Measurements from ENCODE around the gene PDE8A. TPM values are rescaled to one million over a fixed set of nuclear protein-coding genes. Genes with fewer than 3 reads are reported as not detected.
"Not testable (repeated sequence)": the region's sequence is repeated elsewhere in the genome, so short reads cannot be mapped to it uniquely, and the experiment has no call there.

The PDE8A gene
- total and polyA plus RNA-seq, 2 donors: 8.5 to 23.0 TPM

DNA sequence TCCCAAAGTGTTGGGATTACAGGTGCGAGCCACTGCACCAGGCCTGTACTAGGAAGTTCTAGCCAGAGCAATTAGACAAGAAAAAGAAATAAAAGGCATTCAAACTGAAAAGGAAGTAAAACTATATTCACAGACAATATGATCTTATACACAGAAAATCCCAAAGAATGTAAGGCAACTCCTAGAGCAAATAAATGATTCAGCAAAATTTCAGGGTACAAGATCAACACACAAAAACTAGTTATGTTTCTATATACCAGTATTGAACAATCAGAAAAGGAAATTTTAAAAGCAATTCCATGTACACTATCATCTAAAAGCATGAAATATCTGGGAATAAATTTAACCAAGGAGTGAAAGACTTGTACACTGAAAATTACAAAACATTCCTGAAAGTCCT, 180.6 kb downstream of the PDE8A start:
- Histone ChIP-seq H3K9me3 (ENCODE audit: control insufficient read depth in 2 of 2, insufficient read depth in 1 of 2, low read length in 1 of 2) (no peaks in the 10 kb centered on the region), H3K36me3 (ENCODE audit: control insufficient read depth in 2 of 2, insufficient read depth in 2 of 2, low read length in 1 of 2) (no peaks in the 10 kb centered on the region), H3K4me3 (ENCODE audit: low read length in 2 of 2) (no peak overlapping the region), H3K27ac (ENCODE audit: low read depth in 1 of 2, low read length in 1 of 2) (no peak overlapping the region), H3K4me1 (ENCODE audit: control insufficient read depth in 2 of 2, insufficient read depth in 2 of 2, low read length in 2 of 2) (no peaks in the 10 kb centered on the region), H3K27me3 (ENCODE audit: control insufficient read depth in 2 of 2, insufficient read depth in 1 of 2, low read length in 1 of 2) (no peaks in the 10 kb centered on the region)
- WGBS: 98% methylated on average over 1 of the region's 1 CpG
- DNase-seq (ENCODE audit: low read depth in 6 of 9, low spot score in 9 of 9): no peak

DNA sequence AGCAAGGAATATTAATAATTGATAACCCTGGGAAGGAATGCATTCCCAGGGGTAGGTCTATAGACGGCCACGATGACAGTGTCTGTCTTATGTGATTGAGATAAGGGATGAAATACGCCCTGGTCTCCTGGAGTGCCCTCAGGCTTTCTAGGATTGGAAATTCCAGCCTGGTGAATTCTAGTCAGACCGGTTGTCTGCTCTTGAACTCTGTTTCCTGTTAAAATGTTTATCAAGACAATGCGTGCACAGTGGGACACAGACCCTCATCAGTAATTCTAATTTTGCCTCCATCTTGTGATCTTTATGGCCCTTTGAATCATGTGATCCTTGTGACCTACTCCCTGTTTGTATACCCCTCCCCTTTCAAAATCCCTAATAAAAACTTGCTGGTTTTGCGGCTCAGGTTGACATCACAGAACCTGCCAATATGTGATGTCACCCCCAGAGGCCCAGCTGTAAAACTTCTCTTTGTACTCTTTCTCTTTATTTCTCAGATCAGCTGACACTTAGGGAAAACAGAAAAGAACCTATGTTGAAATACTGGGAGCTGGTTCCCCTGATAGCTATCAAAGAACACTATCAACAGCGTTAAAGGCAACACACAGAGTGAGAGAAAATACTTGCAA, 183.3 kb downstream of the PDE8A start:
- Histone ChIP-seq H3K4me3 (ENCODE audit: low read length in 2 of 2) (no peak overlapping the region), H3K27ac (ENCODE audit: low read depth in 1 of 2, low read length in 1 of 2) (no peak overlapping the region), H3K9me3 (ENCODE audit: control insufficient read depth in 2 of 2, insufficient read depth in 1 of 2, low read length in 1 of 2) (no peaks in the 10 kb centered on the region), H3K27me3 (ENCODE audit: control insufficient read depth in 2 of 2, insufficient read depth in 1 of 2, low read length in 1 of 2) (peaks cover 0 to 10% of the 10 kb centered on the region in 2 donors), H3K4me1 (ENCODE audit: control insufficient read depth in 2 of 2, insufficient read depth in 2 of 2, low read length in 2 of 2) (no peaks in the 10 kb centered on the region), H3K36me3 (ENCODE audit: control insufficient read depth in 2 of 2, insufficient read depth in 2 of 2, low read length in 1 of 2) (no peaks in the 10 kb centered on the region)
- WGBS: 96% methylated on average over 7 of the region's 7 CpGs
- no peak for DNase-seq (ENCODE audit: low read depth in 6 of 9, low spot score in 9 of 9)

DNA sequence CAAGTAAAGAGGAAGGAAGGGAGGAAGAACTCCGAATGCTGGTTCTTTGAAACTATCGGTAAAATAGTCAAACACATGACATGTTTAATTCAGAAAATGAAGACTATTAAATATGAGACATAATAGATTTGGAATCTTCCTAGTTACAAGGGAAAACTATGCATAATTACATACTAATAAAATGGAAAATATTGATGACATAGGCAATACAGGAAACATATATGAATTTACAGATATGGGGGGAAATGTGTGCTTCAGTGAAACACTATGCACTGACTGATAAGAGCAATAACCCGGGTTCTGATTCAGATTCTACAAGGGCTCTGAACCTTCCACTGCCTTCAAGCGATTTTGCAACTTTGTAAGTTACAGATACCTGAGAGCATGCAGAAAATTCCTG, 185.9 kb downstream of the PDE8A start:
- H3K9me3 ChIP-seq (ENCODE audit: control insufficient read depth in 2 of 2, insufficient read depth in 1 of 2, low read length in 1 of 2): peaks cover 4 to 14% of the 10 kb centered on the region in 2 donors

GRCh38 chr15:85168642-85169173, 187.1 kb downstream of the PDE8A start:
- DNase-seq (ENCODE audit: low read depth in 6 of 9, low spot score in 9 of 9): peak in 3 of 9 donors; percentile 8 to 22 (median 10)
- peaks cover 0 to 10% of the 10 kb centered on the region in 2 donors for H3K27me3 ChIP-seq (ENCODE audit: control insufficient read depth in 2 of 2, insufficient read depth in 1 of 2, low read length in 1 of 2)

More for the DNA sequence above, 185.9 kb downstream of the PDE8A start:
- DNase-seq (ENCODE audit: low read depth in 6 of 9, low spot score in 9 of 9): no peak
- no peak overlapping the region for H3K4me3 ChIP-seq (ENCODE audit: low read length in 2 of 2)
- H3K27ac ChIP-seq (ENCODE audit: low read depth in 1 of 2, low read length in 1 of 2): no peak overlapping the region
- 41% methylated on average over 4 of the region's 4 CpGs for WGBS
- no peaks in the 10 kb centered on the region for H3K4me1 ChIP-seq (ENCODE audit: control insufficient read depth in 2 of 2, insufficient read depth in 2 of 2, low read length in 2 of 2)
- H3K27me3 ChIP-seq (ENCODE audit: control insufficient read depth in 2 of 2, insufficient read depth in 1 of 2, low read length in 1 of 2): peaks cover 0 to 10% of the 10 kb centered on the region in 2 donors
- no peaks in the 10 kb centered on the region for H3K36me3 ChIP-seq (ENCODE audit: control insufficient read depth in 2 of 2, insufficient read depth in 2 of 2, low read length in 1 of 2)

DNA sequence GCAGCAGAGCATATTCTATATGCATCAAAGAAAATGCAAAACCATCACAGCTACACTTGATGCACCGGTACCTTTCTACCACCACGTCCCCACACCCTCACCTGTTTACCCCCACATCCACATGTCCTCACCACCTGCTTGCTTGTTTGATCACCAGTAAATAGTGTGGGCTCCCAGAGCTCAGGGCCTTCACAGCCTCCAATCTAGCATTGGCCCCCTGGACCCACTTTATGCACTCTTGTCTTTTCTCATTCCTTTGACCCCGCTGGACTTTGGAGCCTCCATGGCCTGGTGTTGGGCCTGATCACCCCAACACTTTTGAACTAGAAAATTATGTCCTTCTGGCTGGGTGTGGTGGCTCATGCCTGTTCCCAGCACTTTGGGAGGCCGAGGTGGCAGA, 190.1 kb downstream of the PDE8A start:
- H3K4me3 ChIP-seq (ENCODE audit: low read length in 2 of 2): no peak overlapping the region
- 81% methylated on average over 4 of the region's 4 CpGs for whole genome bisulfite sequencing
- H3K27me3 ChIP-seq (ENCODE audit: control insufficient read depth in 2 of 2, insufficient read depth in 1 of 2, low read length in 1 of 2): peaks cover 0 to 10% of the 10 kb centered on the region in 2 donors
- H3K4me1 ChIP-seq (ENCODE audit: control insufficient read depth in 2 of 2, insufficient read depth in 2 of 2, low read length in 2 of 2): no peaks in the 10 kb centered on the region
- H3K9me3 ChIP-seq (ENCODE audit: control insufficient read depth in 2 of 2, insufficient read depth in 1 of 2, low read length in 1 of 2): peaks cover 4 to 20% of the 10 kb centered on the region in 2 donors
- no peaks in the 10 kb centered on the region for H3K36me3 ChIP-seq (ENCODE audit: control insufficient read depth in 2 of 2, insufficient read depth in 2 of 2, low read length in 1 of 2)
- H3K27ac ChIP-seq (ENCODE audit: low read depth in 1 of 2, low read length in 1 of 2): no peak overlapping the region
- no peak for DNase-seq (ENCODE audit: low read depth in 6 of 9, low spot score in 9 of 9)

More at GRCh38 chr15:85168642-85169173, 187.1 kb downstream of the PDE8A start:
- no peak overlapping the region for H3K27ac ChIP-seq (ENCODE audit: low read depth in 1 of 2, low read length in 1 of 2)
- no peak overlapping the region for H3K4me3 ChIP-seq (ENCODE audit: low read length in 2 of 2)
- 11% methylated on average over 20 of the region's 20 CpGs for WGBS
- H3K4me1 ChIP-seq (ENCODE audit: control insufficient read depth in 2 of 2, insufficient read depth in 2 of 2, low read length in 2 of 2): no peaks in the 10 kb centered on the region
- peaks cover 4 to 20% of the 10 kb centered on the region in 2 donors for H3K9me3 ChIP-seq (ENCODE audit: control insufficient read depth in 2 of 2, insufficient read depth in 1 of 2, low read length in 1 of 2)
- H3K36me3 ChIP-seq (ENCODE audit: control insufficient read depth in 2 of 2, insufficient read depth in 2 of 2, low read length in 1 of 2): no peaks in the 10 kb centered on the region

DNA sequence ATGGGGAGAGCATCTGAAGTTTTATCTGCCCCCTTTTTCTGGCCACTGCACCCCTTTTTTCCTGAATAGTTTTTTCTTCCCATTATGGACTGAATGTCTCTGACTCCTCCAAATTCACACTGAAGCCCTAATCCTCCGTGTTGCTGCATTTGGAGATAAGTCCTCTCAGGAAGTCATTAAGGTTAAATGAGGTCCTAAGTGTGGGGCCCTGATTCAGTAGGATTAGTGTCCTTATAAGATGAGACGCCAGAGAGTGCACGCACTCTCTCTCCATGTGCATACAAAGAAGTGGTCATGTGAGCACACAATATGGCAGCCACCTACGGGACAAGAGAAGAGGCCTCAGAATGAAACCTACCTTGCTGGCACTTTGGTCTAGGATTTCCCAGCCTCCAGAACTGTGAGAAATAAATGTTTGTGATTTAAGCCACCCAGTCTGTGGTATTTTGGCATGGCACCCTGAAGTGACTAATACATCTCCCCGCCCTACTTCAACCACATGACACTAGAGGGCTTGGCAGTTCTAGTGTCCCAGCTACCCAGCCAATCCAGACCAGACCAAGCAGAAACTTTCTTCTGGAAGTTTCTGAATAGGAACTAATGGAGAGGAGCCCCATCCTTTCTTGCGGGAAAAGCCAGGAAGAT, 191.3 kb downstream of the PDE8A start:
- Histone ChIP-seq H3K4me3 (ENCODE audit: low read length in 2 of 2) (no peak overlapping the region), H3K4me1 (ENCODE audit: control insufficient read depth in 2 of 2, insufficient read depth in 2 of 2, low read length in 2 of 2) (no peaks in the 10 kb centered on the region), H3K9me3 (ENCODE audit: control insufficient read depth in 2 of 2, insufficient read depth in 1 of 2, low read length in 1 of 2) (peaks cover 4 to 20% of the 10 kb centered on the region in 2 donors), H3K36me3 (ENCODE audit: control insufficient read depth in 2 of 2, insufficient read depth in 2 of 2, low read length in 1 of 2) (no peaks in the 10 kb centered on the region), H3K27ac (ENCODE audit: low read depth in 1 of 2, low read length in 1 of 2) (no peak overlapping the region), H3K27me3 (ENCODE audit: control insufficient read depth in 2 of 2, insufficient read depth in 1 of 2, low read length in 1 of 2) (peaks cover 0 to 9% of the 10 kb centered on the region in 2 donors)
- 81% methylated on average over 6 of the region's 6 CpGs for WGBS
- DNase-seq (ENCODE audit: low read depth in 6 of 9, low spot score in 9 of 9): no peak

DNA sequence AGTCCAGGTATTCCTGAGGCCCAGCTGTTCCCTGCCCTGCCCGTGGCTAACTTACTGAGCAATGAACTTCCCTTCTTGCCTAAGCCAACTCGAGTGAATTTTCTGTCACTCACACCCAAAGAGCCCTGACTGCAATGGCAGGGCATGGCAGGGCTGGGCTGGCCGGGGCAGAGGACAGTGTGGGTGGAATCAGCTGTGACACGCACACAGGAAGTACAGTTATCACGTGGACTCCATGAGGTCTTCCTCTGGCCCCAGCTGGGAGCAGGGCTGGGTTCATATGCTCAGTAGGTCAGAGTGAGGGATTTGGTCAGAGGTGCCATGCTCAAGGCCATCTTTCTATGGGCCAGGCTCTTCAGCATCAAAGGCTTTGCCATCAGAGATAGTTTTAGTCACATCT, 192.0 kb downstream of the PDE8A start:
- not testable (repeated sequence) for H3K4me3 ChIP-seq (ENCODE audit: low read length in 2 of 2)

GRCh38 chr15:85174521-85174920, 192.9 kb downstream of the PDE8A start:
- H3K9me3 ChIP-seq (ENCODE audit: control insufficient read depth in 2 of 2, insufficient read depth in 1 of 2, low read length in 1 of 2): peaks cover 4 to 20% of the 10 kb centered on the region in 2 donors
- 97% methylated on average over 4 of the region's 4 CpGs for WGBS

More for the DNA sequence above, 192.0 kb downstream of the PDE8A start:
- not testable (repeated sequence) for H3K36me3 ChIP-seq (ENCODE audit: control insufficient read depth in 2 of 2, insufficient read depth in 2 of 2, low read length in 1 of 2); H3K4me1 ChIP-seq (ENCODE audit: control insufficient read depth in 2 of 2, insufficient read depth in 2 of 2, low read length in 2 of 2); DNase-seq (ENCODE audit: low read depth in 6 of 9, low spot score in 9 of 9); H3K27me3 ChIP-seq (ENCODE audit: control insufficient read depth in 2 of 2, insufficient read depth in 1 of 2, low read length in 1 of 2); H3K27ac ChIP-seq (ENCODE audit: low read depth in 1 of 2, low read length in 1 of 2)
- 87% methylated on average over 4 of the region's 5 CpGs for WGBS
- peaks cover 4 to 20% of the 10 kb centered on the region in 2 donors for H3K9me3 ChIP-seq (ENCODE audit: control insufficient read depth in 2 of 2, insufficient read depth in 1 of 2, low read length in 1 of 2)

DNA sequence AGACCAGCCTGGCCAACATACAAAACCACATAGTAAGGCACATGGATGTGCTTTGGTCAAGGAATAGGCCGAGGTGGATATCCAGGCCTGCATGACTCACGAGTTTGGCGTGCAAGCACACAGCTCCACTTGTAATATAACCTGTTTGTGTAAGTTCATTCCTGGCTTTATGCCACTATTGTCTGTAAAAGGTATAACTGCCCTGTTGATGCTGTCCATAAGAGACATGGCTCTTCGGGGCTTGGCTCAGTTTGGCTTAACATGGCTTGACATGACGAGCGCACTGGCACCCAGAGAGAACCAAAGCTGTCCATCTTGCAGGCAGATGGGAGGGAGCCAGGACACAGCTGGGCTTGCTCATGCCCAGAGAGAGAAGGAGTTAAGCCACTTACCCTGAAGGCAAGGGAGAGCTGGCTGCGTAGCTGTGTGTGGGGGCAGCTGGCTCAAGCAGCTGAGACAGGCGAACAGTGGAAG, 195.4 kb downstream of the PDE8A start:
- H3K9me3 ChIP-seq (ENCODE audit: control insufficient read depth in 2 of 2, insufficient read depth in 1 of 2, low read length in 1 of 2): peaks cover 0 to 11% of the 10 kb centered on the region in 2 donors
- not testable (repeated sequence) for H3K27ac ChIP-seq (ENCODE audit: low read depth in 1 of 2, low read length in 1 of 2); H3K27me3 ChIP-seq (ENCODE audit: control insufficient read depth in 2 of 2, insufficient read depth in 1 of 2, low read length in 1 of 2); H3K4me3 ChIP-seq (ENCODE audit: low read length in 2 of 2); DNase-seq (ENCODE audit: low read depth in 6 of 9, low spot score in 9 of 9); H3K4me1 ChIP-seq (ENCODE audit: control insufficient read depth in 2 of 2, insufficient read depth in 2 of 2, low read length in 2 of 2); H3K36me3 ChIP-seq (ENCODE audit: control insufficient read depth in 2 of 2, insufficient read depth in 2 of 2, low read length in 1 of 2)
- 95% methylated on average over 8 of the region's 8 CpGs for WGBS

More at GRCh38 chr15:85174521-85174920, 192.9 kb downstream of the PDE8A start:
- Histone ChIP-seq H3K27me3 (ENCODE audit: control insufficient read depth in 2 of 2, insufficient read depth in 1 of 2, low read length in 1 of 2) (no peaks in the 10 kb centered on the region), H3K4me1 (ENCODE audit: control insufficient read depth in 2 of 2, insufficient read depth in 2 of 2, low read length in 2 of 2) (no peaks in the 10 kb centered on the region), H3K27ac (ENCODE audit: low read depth in 1 of 2, low read length in 1 of 2) (no peak overlapping the region), H3K4me3 (ENCODE audit: low read length in 2 of 2) (no peak overlapping the region), H3K36me3 (ENCODE audit: control insufficient read depth in 2 of 2, insufficient read depth in 2 of 2, low read length in 1 of 2) (no peaks in the 10 kb centered on the region)
- DNase-seq (ENCODE audit: low read depth in 6 of 9, low spot score in 9 of 9): no peak
